Measurements from ENCODE around the gene ISL2.

ISL2 gene

DNA sequence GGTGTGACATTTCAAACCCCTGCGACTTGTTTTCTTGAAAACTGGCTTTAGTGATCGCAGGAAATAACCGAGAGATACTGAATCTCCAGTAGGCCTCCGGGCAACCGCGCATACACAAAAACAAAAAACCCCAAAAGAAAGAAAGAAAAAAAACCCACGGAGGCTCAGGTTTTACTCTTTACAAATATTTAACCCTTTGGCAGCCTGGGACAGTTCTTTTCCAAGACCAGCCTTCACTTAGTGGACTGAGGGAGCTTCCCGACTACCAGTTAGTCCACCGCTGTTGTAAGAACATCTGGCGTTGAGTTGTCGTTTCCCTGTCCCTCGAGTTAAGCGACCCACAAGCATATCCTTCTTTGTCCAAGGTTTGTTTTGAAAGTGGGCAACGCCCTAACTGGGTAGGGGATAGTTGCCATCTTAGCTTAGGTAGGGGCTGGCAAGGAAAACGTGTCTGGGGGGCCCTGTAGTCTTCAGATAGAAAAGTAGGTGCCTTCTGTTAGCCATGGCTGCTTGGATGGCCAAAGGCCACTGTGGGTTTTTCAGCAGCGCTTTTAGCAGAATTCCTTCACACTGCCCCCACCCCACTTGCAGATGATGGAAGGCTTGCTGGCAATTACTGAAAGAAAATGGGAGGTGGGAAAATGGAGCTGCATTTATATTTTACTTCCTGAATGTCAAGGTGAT lies 6.9 kb downstream of the ISL2 start:
- DNase-seq, result no peak

DNA sequence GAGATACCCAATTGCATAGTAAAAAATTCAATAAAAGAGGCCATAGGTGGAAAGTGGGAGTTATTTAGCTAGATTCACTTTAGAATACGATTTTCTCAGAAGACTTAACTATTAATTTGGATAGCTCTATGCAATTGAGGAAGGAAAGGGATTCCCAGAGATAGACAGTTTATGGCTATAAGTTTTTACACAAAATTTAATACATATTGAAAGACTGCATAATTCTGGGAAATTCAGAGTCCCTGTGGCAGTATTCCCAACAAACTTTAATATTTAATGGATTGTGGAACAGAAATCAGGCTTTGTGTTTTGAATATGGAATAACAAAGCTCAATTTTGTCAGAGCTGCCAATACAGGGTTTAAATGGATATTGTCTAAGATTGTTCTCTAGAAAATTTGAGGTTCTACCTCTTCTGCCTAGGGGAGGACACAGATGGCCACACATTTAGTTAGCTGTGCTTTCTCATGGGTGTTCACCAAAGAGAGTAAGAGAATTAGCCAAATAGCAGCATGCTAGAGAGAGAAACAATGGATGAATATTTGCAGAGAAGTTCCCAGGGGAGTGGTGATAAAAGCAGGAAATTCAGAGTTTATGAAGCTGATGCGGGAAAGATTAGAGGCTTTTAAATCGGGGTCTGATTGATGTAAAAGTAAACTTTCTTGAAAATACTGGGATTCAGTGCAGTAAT lies 8.5 kb downstream of the ISL2 start:
- DNase-seq, result no peak

DNA sequence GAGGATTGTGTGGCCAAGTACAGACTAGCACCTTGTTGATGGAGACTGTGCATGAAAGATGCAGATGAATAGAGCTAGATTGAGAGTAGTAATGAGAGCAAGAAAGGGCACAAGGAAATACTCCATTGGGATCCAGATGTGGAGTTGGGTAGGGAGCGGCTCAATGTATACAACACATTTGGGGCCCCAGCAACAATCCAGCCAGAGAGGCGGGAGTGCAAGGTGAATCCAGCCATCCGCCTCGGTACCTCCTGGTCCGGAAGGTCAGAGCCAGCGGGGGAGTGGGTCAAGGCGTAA lies 9.0 kb downstream of the ISL2 start:
- DNase-seq, result no peak

DNA sequence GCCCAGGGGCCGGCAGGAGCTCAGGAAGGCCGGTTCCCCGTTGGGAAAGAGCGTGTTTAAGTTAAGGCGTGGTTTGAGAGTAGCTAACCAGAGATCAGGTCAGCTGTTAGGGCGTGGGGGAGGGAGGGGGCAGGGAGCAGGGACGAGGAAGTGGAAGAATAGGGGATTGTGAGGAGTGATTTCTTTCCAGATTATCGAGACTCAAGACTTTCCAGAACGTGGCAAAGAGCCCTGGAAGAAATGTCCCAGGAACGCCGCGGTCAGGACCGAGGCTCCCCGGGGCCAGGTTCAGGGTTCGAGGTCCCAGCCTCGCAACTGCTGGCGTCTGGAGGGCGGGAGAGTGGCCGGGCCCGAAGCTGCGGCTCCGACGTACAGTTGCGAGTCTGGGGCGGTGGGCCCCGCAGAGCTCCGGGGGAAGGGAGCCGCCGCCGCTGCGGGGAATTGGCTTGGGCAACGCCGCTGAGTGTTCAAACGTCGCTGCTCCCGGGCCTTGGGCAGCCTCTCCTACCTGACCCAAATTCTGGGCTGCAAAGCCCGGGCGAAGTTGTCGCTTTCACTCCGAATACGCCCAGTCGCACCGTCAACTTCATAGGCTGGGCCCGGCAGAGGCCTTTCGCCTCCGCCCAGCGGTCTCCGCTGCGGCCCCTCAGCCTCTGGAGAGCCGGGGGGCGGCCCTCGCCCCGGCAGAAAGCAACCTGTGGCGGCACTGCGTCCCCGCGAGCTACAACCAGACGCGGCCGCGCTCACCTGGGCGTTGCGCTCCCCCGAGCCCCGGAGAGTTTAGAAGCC lies 9.5 kb downstream of the ISL2 start:
- DNase-seq, result no peak

DNA sequence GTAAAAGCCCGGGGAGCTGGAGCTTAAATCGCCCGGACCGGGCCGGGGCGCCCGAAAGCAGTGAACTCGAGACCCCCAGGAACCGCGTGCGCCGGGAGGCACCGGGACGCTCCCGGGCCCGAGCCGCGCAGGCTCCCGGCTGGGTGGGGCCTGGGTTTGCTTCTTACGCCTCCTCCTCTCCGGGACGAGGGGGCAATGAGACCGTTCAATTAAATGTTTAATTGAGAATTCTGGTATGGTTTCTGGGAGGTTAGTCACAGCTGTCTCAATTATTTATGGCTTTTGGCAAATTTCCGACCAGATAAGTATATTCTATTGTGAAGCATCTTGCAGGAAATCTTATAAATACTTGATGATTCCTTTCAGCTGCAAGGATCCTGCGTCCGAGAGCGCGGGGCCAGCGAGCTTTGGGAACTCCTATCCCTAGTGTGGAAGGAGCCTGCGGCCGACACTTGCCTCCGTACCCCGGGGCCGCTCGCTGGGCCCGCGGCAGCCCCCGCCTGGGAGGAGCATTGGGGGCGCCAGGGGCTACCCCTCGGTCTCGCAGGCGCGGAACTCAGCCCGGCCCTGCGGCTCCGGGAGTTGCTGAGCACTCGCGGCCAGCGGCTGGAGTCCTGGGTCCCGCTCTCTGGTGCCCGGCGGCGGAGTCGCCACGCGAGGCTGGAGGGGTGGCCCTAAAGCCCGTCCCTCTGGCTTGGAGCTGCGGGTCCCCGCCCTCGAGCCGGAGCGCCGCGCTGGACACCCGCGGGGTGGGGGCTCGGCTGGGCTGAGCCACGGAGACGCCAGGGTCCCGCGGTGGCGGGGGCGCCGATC lies 10.3 kb downstream of the ISL2 start:
- peak; percentile 17 for DNase-seq

DNA sequence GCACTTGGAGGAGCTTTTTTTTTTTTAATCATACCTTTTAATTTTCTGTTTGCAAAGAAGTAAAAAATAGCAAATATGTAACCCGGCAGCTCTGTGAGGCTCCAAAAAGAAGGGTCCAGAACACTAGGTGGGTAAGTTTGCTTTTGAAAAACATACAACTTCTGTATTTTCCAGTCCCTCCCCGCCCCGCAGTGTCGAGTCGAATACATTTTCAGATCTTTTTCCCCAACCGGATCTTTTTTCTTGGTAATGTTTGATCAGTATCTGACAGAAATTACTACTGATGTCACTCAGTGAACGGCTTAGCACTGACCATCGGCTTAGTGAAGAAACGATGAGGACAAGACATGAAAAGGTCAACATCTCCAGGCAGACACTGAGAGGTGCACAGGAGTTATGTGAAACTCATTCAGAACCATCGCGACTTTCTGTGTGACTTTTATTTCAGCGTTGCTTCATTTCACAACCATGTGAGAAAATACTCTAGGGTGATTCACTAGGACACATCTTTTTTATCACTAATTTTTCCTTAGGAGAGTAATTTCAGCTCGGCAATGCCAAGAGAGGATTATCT lies 11.0 kb downstream of the ISL2 start:
- DNase-seq, result no peak

DNA sequence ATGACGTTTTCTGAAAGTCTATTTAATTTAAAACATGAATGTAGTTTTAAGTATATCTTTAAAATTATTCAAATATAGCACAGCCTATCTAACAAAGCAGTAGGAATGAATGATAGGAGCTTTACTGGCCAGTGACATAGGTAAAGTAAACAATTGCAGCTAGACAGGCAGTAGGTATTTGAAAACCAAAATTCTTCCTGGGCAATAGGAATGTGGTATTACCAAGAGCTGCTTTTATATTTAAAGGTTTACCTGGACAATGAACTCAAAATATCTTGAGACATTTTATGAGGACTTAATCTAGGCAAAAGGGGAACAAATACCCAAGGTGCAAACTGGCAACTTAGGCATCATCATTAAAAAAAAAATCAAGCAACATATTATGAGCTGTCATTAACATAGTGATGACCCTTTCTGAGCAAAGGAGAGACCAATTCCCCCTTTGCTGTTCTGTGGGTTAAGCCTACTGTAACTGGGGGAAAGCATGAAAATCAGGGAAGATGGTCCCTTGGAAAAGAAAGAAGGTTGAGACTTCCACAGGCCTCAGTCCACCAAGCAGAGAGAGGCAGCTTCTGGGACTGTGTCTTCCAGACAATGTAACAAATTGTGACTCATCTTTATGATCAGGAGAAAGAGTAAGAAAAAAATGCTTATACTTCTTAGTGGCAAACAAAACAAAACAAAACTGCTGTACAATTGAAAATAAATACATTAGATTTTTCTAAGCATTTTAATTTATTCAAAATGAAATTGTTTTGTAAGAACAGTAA lies 12.9 kb downstream of the ISL2 start:
- no peak for DNase-seq

DNA sequence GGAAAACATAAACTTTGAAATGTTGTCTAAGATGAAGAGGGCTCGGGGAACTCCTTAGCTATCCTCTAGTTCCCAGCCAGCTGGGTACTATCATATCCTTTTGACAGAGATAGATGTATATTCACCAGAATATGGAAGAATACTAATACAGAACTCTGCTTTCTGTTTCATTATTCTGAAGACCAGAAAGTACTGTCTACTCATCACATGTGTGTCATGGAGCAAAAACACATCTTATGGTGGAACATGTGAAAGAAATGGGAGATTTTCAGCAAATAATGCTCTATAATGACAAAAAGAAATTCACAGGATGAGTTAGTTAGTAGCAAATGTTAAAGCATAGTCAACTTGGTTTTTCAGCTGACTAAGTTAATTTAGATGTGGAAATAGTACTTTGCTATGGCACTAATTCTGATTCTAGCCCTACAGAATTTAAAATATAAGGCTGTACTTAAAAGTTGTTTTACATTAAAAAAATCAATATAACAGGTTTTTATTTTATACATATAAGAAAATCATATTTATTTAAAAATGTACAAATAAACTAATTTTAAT lies 16.5 kb downstream of the ISL2 start:
- DNase-seq, result no peak

DNA sequence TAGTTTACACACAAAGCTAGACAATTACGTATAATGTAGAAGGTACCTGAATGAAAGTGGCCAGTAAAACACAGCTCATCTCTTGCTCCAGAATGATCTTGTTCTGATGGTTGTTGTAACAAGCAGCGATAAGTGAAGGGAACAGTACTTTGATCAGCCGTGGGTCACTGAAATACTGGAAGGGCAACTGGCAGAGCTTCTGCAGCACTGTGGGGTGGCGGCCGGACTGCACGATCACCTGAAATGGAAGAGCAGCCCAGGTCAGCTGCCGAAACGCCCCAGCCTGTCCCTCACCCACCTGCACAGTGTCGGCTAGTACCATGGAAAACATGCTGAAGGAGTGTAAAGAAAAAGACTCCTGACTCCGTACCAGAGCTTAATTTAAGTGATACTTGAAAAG lies 17.3 kb downstream of the ISL2 start:
- no peak for DNase-seq

DNA sequence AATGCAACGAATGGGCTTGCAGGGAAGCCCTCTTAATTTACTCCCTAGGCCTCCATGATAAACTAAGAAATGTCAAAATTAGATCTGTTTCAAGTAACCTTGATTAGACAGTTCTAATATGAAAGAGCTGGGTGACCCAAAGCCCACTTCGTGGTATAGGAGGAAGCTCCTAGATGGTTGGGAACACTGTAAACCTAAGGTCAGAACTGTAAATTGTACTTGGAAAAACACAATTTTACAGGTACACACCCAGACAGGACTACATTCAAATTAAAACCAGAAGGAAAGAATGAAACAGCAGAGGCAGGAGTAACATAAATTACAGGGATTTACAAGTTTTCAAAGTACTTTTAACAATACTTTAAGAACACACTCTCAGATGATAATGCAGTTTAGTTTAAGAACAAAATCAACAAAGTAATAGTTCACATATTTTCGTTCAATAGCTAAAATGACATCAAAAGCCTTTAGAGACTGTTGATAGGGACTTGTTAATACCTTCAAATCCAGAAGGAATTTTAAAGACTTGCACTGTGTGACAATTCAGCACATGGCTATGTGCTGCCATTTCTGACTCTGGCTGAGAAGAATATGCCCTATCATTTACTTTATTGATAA lies 18.4 kb downstream of the ISL2 start:
- no peak for DNase-seq

DNA sequence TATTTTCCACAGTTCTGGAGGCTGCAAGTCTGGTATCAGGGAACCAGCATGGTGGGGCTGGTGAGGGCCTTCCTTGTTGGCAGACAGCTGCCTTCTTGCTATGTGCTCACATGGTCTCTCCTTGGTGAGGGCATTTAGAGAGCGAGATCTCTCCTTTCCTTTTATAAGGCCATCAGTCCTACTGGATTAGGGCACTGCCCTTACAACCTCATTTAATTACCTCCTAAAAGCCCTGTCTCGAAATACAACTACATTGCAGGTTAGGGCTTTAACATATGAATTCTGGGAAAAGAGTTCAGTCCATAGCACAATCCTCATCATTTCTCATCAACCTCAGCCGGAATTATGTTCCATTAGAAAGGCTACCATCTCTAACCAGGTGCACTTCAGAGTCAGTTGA lies 21.9 kb downstream of the ISL2 start:
- DNase-seq, result no peak

DNA sequence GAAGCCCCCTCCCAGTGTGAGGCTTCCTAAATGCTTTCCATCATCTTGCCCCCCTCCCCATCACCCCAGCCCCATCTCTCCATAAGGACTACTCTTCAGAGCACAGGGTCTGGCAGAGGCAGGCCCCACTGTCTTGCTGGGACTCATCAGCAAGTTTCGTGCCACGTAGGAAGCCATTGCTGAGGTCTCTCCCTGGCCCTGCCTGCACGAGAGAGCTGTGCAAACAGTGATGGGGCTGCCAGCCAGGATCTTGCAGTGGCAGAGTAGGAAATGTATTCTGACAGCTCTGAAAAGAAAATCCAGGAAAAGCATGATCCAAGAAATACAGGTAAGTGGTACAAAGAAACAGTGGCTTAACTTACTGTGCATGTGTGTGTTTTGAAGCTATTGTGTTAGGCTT lies 22.6 kb downstream of the ISL2 start:
- no peak for DNase-seq

DNA sequence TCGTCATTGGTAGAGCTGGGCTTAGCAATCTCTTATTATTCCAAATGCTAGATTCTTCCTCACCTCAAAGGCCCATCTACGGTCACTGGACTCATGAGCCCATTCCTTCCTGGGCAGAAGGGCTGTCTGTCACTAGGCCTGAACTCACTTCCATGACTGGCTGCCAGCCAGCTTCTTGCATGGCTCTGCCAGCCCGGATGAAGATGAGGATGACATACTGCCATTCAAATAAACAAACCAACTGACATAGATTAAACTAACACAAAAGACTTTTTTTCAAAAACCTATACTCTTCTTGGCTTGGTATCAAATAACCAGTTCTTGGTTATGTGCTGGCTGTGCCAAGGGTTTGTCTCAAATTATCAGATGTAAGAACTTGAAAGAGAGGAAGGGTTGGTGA lies 23.8 kb downstream of the ISL2 start:
- DNase-seq, result no peak

DNA sequence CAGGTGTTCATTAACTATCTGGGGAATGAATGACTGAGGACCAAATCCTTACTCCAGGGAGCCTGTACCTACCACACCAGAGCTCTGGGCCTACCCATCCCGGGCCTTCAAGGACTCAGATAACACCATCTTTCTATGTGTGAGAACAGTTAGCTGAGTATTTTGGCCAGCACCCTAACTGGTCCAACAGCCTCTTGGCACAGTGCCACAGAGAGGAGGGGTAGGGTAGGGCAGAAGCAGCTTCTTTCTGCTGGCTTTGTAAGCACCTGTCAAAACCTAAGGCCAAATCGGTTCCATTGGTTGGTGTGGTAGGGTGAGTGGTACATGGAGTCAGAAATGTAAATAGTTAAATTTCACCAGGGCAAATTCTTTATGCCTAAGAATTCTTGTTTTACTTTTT lies 26.7 kb downstream of the ISL2 start:
- DNase-seq, result no peak

DNA sequence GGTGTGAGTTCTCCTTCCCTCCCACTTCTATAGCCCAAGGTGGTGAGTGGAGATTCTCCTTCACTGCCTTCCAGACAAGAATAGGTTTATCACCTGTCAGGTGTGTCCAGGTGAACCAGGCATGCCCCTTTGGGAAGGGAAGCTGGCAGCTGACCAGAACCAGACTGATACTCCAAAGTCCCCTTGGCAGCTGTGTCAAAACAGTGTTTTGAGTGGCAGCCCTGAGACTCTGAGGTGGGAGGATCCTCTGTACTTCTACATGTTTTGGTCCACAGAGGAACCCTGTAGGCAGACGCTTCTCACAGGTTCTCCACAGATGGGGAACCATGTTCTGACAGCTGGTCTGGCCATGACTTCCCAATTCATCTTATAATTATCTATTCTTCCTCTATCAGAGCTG lies 30.1 kb downstream of the ISL2 start:
- peak; percentile 51 for DNase-seq

DNA sequence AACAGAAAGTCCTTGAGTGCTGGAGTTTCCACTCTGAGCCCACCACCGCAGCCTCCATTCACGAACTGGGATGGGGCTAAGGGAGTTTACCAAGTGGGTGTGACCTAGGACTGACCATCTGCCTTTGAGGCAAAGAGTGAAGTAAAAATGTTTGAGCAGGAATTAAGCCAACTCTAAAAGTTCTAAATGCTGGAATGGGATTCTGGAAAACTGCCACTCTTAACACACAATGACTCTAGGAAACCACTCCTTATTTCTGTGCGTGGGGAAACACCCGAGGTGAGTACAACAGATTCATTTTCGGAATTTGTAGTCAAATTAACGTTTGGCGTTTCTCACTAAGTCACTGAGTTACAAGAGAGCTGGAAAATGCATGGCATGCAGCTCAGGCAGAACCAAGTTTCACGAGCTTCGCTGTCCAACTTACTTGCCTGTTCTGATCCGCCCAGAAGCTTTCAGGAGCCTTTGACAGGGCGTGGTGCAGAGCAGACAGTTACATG lies 31.6 kb downstream of the ISL2 start:
- no peak for DNase-seq

DNA sequence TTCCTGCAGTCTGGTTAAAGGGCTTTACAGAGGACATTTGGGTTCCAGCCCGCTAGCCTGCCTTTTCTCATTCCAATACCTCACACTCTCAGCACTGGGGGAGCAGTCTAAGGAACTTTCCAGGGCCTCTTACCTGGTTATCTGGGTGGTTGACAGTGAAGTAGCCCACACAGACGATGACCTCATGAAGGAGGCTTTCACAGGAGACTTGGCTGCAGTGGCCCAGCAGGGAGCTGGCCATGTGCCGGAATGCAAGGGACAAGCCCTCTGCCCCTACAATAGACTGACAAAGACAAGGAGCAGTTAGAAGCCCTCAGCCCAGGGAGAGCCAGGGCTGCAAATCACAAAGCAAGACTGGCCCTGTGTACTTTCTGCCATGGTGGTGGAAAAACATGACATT lies 39.5 kb downstream of the ISL2 start:
- no peak for DNase-seq

DNA sequence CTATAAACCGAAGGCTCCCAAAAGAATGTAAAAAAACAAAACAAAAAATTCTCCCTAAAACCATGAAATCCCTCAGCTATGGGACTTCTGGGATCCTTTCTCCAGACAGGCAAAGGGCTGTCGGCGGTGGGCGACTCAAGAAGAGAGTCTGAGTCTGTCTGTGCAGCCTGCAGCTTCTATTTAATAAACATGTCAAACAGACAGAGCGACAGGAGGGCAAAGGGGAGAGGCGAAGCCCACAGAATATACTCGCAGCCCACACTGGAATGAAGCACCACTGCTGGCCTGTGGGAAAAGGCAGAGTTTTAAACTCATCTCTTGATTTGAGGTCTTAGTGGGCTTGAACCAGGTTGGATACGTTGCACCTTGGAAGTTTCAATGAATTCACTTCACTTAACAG lies 40.2 kb downstream of the ISL2 start:
- DNase-seq, result no peak

DNA sequence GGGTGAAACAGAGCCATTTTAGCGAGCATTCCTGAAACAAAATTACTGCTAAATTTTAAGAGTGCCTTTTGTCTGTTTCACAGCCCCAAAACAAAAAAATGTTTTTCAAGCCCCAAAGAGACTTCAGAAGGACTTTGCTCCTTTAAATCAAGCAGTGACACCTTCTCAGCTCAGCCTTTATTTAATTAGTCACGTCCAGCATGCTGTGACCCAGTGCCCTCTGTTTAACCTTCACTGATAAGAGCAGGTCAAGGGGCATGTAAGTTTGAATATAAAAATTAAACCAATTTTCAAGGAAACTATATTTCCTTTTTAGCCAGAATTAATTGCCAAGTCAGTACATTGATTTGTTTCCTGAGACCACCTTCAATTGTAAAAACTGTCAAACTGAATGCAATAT lies 40.6 kb downstream of the ISL2 start:
- DNase-seq, result no peak

DNA sequence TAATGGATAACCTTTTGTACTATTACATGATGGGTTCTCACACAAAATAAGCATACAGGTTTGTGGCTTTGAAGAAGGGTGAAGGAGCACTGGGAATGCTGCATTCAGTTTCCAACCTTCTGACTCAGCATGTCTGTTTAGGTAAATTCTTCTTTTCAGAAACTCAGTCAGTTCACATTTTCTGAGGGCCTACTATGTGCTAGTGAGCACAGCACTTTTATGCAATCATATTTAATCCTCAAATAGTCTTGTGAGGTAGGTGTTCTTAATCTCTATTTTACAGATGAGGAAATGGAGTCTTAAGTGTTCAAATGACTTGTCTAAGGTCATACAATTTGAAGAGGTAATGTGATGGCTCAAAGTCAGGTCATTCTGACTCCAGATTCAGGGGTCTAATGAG lies 41.2 kb downstream of the ISL2 start:
- DNase-seq, result no peak

DNA sequence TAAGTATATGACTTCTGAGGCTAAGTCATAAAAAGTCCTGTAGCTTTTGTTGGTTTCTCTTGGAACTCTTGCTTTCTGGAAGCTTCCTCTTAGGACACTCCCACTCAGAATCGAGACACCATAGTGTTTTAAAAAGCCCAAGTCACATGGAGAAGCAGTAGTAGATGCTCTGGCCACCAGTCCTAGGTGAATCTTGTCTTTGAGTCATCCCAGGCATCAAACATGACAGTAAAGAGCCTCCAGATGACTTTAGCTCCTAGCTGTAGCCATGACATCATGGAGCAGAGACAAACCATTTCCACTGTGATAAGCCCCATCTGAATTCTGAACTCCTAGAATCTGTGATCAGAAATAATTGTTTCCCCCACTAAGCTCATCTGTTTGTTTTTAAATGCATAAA lies 42.1 kb downstream of the ISL2 start:
- DNase-seq, result no peak
